Body of pancreas (tissue), 4 donors: ENCODE results near the gene NPM3.

Experiments used
- CTCF ChIP-seq, 7 experiments: fragments of 450-650 bp in 4 of 7; fragments of 200-600 bp in 3 of 7; sonication (generic) in 3 of 7; IDR thresholded peaks; one replicate each; pipeline ENCODE4 v1.5.1; 2016 to 2019; ENCODE audit warnings: antibody characterized with exemption in 7 of 7
- POLR2A ChIP-seq, 3 donors: fragments of 450-650 bp; IDR thresholded peaks; one replicate each; pipeline ENCODE4 v1.6.1; 2016; ENCODE audit warnings: antibody characterized with exemption in 3 of 3, mild to moderate bottlenecking in 2 of 3

DNA sequence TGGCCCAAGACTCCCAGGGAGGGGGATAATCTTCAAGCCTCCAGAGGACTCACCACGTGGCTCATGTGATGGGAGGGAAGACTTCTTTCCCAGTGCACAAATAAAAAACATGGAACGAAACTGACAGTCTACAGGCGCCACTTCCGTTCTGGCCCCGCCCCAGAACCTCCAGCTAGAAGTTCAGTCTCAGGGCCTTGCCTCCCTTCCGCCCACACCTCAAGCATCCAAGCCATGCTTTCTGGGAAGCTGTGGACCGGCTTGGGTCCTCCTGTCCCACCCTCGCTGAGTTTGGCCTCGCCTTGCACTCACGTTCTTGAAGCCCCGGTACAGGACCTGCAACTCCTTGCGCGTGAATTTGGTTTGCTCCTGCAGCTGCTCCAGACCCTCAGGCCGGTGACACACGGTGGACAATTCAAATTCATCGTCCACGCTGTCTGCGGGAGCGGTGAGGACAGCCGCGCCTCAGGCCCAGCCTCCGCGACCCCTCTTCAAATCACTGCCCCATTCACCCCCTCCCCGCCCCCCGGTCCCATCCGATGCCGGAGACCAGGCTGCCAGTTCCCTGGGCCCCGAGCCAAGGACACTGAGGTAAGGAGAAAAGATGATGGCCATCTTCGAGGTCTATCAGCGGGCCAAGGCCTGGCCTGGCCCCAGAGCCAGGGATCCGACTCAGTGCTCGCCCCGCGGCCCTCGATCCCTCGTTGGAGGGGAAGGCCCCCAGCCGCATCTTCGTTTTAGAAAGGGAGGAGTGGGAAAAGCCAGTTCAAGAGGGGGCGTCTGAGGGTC lies 45.7 kb upstream of the NPM3 start:
- TF ChIP-seq CTCF (IDR thresholded peaks at IDR 0.05), result no peak
- TF ChIP-seq POLR2A (IDR thresholded peaks at IDR 0.05), result no peak
